ENCODE results near the gene HOXA5. TPM values are rescaled to one million over a fixed set of nuclear protein-coding genes. Genes with fewer than 3 reads are reported as not detected.

The HOXA5 gene
- total RNA-seq, 1 donor from 2014 or later, result not detected

- Histone ChIP-seq H3K36me3 (ENCODE audit: control insufficient read depth, insufficient read depth, low read length) (no peaks in the 10 kb centered on the region), H3K27me3 (ENCODE audit: control insufficient read depth, insufficient read depth, low read length) (peaks cover 86% of the 10 kb centered on the region), H3K4me3 (ENCODE audit: low read depth, low read length) (no peak overlapping the region)
- TF ChIP-seq, protein P1, sequence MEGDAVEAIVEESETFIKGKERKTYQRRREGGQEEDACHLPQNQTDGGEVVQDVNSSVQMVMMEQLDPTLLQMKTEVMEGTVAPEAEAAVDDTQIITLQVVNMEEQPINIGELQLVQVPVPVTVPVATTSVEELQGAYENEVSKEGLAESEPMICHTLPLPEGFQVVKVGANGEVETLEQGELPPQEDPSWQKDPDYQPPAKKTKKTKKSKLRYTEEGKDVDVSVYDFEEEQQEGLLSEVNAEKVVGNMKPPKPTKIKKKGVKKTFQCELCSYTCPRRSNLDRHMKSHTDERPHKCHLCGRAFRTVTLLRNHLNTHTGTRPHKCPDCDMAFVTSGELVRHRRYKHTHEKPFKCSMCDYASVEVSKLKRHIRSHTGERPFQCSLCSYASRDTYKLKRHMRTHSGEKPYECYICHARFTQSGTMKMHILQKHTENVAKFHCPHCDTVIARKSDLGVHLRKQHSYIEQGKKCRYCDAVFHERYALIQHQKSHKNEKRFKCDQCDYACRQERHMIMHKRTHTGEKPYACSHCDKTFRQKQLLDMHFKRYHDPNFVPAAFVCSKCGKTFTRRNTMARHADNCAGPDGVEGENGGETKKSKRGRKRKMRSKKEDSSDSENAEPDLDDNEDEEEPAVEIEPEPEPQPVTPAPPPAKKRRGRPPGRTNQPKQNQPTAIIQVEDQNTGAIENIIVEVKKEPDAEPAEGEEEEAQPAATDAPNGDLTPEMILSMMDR (IDR thresholded peaks at IDR 0.05; ENCODE audit: insufficient read depth, low read length, severe bottlenecking), result no peak
- FAIRE-seq (no peak), DNase-seq (ENCODE audit: low read depth) (no peak)
These were observed 24.4 kb upstream of the HOXA5 start for GRCh38 chr7:27167916-27168264.

- DNase-seq (ENCODE audit: low read depth) (no peak), FAIRE-seq (no peak)
- H3K27me3 ChIP-seq (ENCODE audit: control insufficient read depth, insufficient read depth, low read length), result peaks cover 79% of the 10 kb centered on the region
- no peaks in the 10 kb centered on the region for H3K36me3 ChIP-seq (ENCODE audit: control insufficient read depth, insufficient read depth, low read length)
- TF ChIP-seq, protein P1 (IDR thresholded peaks at IDR 0.05; ENCODE audit: insufficient read depth, low read length, severe bottlenecking), result no peak
- no peak overlapping the region for H3K4me3 ChIP-seq (ENCODE audit: low read depth, low read length)
These were observed 23.3 kb upstream of the HOXA5 start for GRCh38 chr7:27166531-27167505.

GRCh38 chr7:27165996-27166530 lies 22.6 kb upstream of the HOXA5 start:
- DNase-seq (ENCODE audit: low read depth) (no peak), FAIRE-seq (no peak)
- peaks cover 74% of the 10 kb centered on the region for H3K27me3 ChIP-seq (ENCODE audit: control insufficient read depth, insufficient read depth, low read length)
- TF ChIP-seq, protein P1 (IDR thresholded peaks at IDR 0.05; ENCODE audit: insufficient read depth, low read length, severe bottlenecking), result no peak
- H3K4me3 ChIP-seq (ENCODE audit: low read depth, low read length), result no peak overlapping the region
- no peaks in the 10 kb centered on the region for H3K36me3 ChIP-seq (ENCODE audit: control insufficient read depth, insufficient read depth, low read length)

DNA sequence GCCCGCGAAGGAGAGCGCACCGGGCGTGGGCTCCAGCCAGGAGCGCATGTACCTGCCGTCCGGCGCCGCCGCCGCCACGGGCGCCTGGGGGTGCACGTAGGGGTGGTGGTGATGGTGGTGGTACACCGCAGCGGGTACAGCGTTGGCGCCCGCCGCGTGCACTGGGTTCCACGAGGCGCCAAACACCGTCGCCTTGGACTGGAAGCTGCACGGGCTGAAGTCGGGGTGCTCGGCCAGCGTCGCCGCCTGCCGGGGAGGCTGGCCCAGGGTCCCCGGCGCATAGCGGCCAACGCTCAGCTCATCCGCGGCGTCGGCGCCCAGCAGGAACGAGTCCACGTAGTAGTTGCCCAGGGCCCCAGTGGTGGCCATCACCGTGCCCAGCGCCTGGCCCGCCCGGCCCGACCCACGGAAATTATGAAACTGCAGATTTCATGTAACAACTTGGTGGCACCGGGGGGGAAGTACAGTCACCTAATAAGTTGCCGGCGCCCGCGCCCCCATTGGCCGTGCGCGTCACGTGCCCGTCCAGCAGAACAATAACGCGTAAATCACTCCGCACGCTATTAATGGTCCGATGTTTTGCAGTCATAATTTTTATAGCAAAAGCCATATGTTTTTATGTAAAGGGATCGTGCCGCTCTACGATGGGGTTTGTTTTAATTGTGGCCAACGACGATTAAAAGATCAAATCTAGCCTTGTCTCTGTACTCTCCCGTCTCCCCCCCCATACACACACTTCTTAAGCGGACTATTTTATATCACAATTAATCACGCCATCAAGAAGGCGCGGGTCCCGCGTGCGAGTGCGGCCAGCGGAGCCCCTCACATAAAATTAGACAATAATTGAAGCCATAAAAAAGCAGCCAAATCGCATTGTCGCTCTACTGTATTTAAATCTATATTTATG lies 21.9 kb upstream of the HOXA5 start, which contains the start of gene HOXA9:
TSS of gene HOXA9 (minus strand) at position 449 of the 907 bp plus-strand sequence. CDS start at position 369, 80 bp downstream.
- TF ChIP-seq, protein P1 (IDR thresholded peaks at IDR 0.05; ENCODE audit: insufficient read depth, low read length, severe bottlenecking), result no peak
- Histone ChIP-seq H3K36me3 (ENCODE audit: control insufficient read depth, insufficient read depth, low read length) (no peaks in the 10 kb centered on the region), H3K4me3 (ENCODE audit: low read depth, low read length) (no peak within 1 kb of the TSS), H3K27me3 (ENCODE audit: control insufficient read depth, insufficient read depth, low read length) (peaks cover 75% of the 10 kb centered on the region)
- no peak for DNase-seq (ENCODE audit: low read depth)
- FAIRE-seq, result no peak

DNA sequence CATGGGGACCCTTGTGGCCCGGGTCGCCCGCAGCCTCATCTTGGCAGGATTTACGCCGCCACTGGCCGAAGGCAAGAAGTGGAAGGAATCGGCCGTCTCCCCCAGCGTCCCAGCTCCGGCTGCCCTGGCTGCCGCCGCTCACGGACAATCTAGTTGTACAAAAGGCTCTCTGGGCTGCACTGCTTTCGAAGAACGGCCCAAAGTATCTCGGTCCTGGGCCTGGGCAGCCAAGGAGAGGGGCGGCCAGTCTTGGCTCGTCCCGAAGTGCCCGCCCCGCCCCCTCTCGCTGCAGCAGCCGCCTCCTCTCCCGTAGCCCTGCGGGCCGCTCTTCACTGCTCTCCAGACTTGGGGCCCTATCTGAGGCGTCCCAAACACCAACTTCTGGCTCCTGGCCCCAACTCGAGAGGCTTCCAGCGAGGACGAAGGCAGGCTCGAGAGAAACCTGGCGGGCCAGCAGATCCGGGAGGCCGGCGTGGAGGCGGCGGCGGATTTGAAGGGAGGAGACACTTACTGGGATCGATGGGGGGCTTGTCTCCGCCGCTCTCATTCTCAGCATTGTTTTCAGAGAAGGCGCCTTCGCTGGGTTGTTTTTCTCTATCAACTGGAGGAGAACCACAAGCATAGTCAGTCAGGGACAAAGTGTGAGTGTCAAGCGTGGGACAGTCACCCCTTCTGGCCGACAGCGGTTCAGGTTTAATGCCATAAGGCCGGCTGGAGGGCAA lies 21.0 kb upstream of the HOXA5 start:
- Histone ChIP-seq H3K36me3 (ENCODE audit: control insufficient read depth, insufficient read depth, low read length) (no peaks in the 10 kb centered on the region), H3K27me3 (ENCODE audit: control insufficient read depth, insufficient read depth, low read length) (peaks cover 75% of the 10 kb centered on the region), H3K4me3 (ENCODE audit: low read depth, low read length) (no peak overlapping the region)
- TF ChIP-seq, protein P1 (IDR thresholded peaks at IDR 0.05; ENCODE audit: insufficient read depth, low read length, severe bottlenecking), result no peak
- FAIRE-seq (no peak), DNase-seq (ENCODE audit: low read depth) (no peak)
